PFSK-1 (cell line): ENCODE data around the gene TSEN2.

Experiments used
- FOXP2 ChIP-seq: optimal IDR thresholded peaks from 2 replicates; pipeline ENCODE3; 2011; ENCODE audit warnings: borderline replicate concordance, control low read depth, inconsistent platforms; ENCODE audit not compliant: insufficient read depth; ENCODE audit errors: extremely low read length, extremely low read depth
- POLR2AphosphoS5 ChIP-seq: IDR thresholded peaks from 2 replicates; pipeline ENCODE4 v1.6.1; 2012; ENCODE audit warnings: low read depth, mild to moderate bottlenecking, control low read depth, low read length, moderate library complexity
- SIN3A ChIP-seq: IDR thresholded peaks from 2 replicates; pipeline ENCODE4 v1.6.1; 2012; ENCODE audit warnings: mild to moderate bottlenecking, low read length, moderate library complexity, borderline replicate concordance; ENCODE audit not compliant: insufficient read depth
- TAF1 ChIP-seq: IDR thresholded peaks from 2 replicates; pipeline ENCODE4 v1.6.1; 2012; ENCODE audit warnings: low read length, control low read depth, borderline replicate concordance; ENCODE audit not compliant: insufficient read depth
- TF ChIP-seq, protein P1 (sequence below), 2 experiments: IDR thresholded peaks; 2 replicates each; pipeline versions ENCODE4 v1.6.1 to v1.8.0; 2011 to 2012; ENCODE audit warnings: low read depth in 2 of 2, low read length in 2 of 2, control low read depth in 1 of 2, inconsistent platforms in 1 of 2, mild to moderate bottlenecking in 1 of 2, moderate library complexity in 1 of 2; ENCODE audit not compliant: insufficient read depth in 1 of 2

TSEN2 gene

DNA sequence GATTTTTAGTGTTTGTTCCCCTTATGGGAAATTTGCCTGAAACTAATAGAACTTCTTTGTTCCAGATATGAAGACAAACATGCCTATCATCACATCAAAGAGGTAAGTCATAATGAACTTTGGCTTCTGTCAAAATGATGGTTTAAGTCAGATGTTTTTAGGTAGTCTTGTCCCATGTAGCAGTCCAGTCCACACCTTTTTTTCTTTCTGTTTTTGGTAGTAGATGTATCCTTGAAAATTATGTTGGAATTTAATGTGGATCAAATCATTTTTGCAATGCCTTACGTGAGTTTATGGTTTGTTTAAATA is 12.1 kb downstream of the TSEN2 start:
- TF ChIP-seq POLR2AphosphoS5: no peak
- TF ChIP-seq TAF1: no peak
- no peak for TF ChIP-seq FOXP2
- TF ChIP-seq, protein P1, sequence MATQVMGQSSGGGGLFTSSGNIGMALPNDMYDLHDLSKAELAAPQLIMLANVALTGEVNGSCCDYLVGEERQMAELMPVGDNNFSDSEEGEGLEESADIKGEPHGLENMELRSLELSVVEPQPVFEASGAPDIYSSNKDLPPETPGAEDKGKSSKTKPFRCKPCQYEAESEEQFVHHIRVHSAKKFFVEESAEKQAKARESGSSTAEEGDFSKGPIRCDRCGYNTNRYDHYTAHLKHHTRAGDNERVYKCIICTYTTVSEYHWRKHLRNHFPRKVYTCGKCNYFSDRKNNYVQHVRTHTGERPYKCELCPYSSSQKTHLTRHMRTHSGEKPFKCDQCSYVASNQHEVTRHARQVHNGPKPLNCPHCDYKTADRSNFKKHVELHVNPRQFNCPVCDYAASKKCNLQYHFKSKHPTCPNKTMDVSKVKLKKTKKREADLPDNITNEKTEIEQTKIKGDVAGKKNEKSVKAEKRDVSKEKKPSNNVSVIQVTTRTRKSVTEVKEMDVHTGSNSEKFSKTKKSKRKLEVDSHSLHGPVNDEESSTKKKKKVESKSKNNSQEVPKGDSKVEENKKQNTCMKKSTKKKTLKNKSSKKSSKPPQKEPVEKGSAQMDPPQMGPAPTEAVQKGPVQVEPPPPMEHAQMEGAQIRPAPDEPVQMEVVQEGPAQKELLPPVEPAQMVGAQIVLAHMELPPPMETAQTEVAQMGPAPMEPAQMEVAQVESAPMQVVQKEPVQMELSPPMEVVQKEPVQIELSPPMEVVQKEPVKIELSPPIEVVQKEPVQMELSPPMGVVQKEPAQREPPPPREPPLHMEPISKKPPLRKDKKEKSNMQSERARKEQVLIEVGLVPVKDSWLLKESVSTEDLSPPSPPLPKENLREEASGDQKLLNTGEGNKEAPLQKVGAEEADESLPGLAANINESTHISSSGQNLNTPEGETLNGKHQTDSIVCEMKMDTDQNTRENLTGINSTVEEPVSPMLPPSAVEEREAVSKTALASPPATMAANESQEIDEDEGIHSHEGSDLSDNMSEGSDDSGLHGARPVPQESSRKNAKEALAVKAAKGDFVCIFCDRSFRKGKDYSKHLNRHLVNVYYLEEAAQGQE (IDR thresholded peaks at IDR 0.05; ENCODE audit: insufficient read depth in 1 of 2, low read depth in 2 of 2, low read length in 2 of 2): no peak
- TF ChIP-seq SIN3A: no peak

GRCh38 chr3:12499474-12499873 is 15.2 kb downstream of the TSEN2 start:
- TF ChIP-seq SIN3A (no peak), POLR2AphosphoS5 (no peak), FOXP2 (no peak), TAF1 (no peak)
- TF ChIP-seq, protein P1 (IDR thresholded peaks at IDR 0.05; ENCODE audit: insufficient read depth in 1 of 2, low read depth in 2 of 2, low read length in 2 of 2): no peak

GRCh38 chr3:12501360-12502020 is 17.2 kb downstream of the TSEN2 start:
- no peak for TF ChIP-seq POLR2AphosphoS5
- TF ChIP-seq, protein P1 (IDR thresholded peaks at IDR 0.05; ENCODE audit: insufficient read depth in 1 of 2, low read depth in 2 of 2, low read length in 2 of 2): no peak
- no peak for TF ChIP-seq TAF1
- no peak for TF ChIP-seq FOXP2
- TF ChIP-seq SIN3A: no peak

DNA sequence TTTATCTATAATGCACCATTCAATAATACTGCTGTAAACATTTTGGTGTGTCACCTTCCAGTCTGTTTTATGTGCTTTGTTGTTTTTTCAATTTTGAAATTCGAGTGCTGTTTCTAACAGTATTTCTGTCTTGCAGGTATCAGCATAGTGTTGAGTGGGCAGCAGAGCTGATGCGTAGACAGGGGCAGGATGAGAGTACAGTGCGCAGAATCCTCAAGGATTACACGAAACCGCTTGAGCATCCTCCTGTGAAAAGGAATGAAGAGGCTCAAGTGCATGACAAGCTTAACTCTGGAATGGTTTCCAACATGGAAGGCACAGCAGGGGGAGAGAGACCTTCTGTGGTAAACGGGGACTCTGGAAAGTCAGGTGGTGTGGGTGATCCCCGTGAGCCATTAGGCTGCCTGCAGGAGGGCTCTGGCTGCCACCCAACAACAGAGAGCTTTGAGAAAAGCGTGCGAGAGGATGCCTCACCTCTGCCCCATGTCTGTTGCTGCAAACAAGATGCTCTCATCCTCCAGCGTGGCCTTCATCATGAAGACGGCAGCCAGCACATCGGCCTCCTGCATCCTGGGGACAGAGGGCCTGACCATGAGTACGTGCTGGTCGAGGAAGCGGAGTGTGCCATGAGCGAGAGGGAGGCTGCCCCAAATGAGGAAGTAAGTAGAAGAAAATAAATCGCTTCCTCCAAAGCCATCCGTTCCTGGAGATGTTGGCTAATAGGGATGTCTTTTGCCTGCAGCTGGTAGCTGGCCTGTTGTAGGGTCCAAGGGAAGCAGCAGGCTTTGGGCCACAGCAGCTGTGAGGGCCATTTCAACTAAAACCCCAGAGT is 19.1 kb downstream of the TSEN2 start:
- TF ChIP-seq FOXP2 (no peak), TAF1 (no peak), SIN3A (no peak), POLR2AphosphoS5 (no peak)
- TF ChIP-seq, protein P1 (IDR thresholded peaks at IDR 0.05; ENCODE audit: insufficient read depth in 1 of 2, low read depth in 2 of 2, low read length in 2 of 2): no peak
